Measurements from ENCODE around the gene NECAB3. TPM values are rescaled to one million over a fixed set of nuclear protein-coding genes. Genes with fewer than 3 reads are reported as not detected.

The NECAB3 gene
- total and polyA plus RNA-seq, 2 donors (not counting 3 experiments of a cell fraction or from before 2014, with no cell fraction given) = 18.1 to 22.4 TPM

DNA sequence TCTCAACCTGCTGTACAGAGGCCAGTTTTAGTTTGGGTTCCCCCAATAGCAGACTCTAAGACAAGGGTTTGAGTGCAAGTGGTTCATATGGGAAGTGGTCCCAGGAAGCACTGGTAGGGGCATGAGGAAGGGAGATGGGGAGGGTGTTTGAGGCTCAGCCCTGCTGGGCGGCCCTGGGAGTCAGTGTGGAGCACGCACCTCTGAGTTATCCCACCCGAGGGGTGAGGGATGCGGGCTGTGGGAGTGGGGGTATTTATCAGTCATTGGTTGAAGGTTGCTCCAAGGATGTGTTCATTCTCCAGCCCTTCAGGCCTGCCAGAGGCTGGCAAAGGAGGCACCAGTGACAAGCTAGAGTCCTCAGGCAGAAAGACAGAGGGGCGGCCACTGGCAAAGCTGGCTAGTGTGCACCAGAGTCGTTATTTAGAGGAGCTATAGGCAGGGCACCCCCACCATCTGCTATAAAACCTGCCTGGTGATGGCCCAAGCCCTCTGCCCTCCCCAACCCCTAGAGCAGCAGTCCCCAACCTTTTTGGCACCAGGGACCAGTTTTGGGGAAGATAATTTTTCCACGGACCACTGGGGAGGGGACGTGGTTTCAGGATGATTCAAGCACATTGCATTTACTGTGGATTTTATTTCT is 29.4 kb upstream of the NECAB3 start:
- Histone ChIP-seq H3K9me1 (replicated peaks; ENCODE audit: control insufficient read depth, extremely low read depth, insufficient read depth, low read length) (no peaks in the 10 kb centered on the region), H3K9me3 (replicated peaks; ENCODE audit: control insufficient read depth, insufficient read depth, low read length) (no peaks in the 10 kb centered on the region), H3K4me1 (ENCODE audit: control insufficient read depth, extremely low read depth, insufficient read depth, low read length) (no peaks in the 10 kb centered on the region), H3K27me3 (ENCODE audit: control insufficient read depth in 2 of 2, insufficient read depth in 2 of 2, low read length in 2 of 2) (no peaks in the 10 kb centered on the region), H3K79me2 (ENCODE audit: control insufficient read depth, insufficient read depth, low read length) (no peaks in the 10 kb centered on the region), H3K36me3 (ENCODE audit: control insufficient read depth in 2 of 2, extremely low read depth in 1 of 2, insufficient read depth in 2 of 2, low read length in 2 of 2) (no peaks in the 10 kb centered on the region), H2AFZ (ENCODE audit: low read depth, low read length) (no peak overlapping the region), H3K9ac (replicated peaks; ENCODE audit: extremely low read depth, insufficient read depth, low read length) (no peak overlapping the region), H3K4me3 (replicated peaks in 1 of 3; ENCODE audit: insufficient read depth in 1 of 3, low read depth in 1 of 3, low read length in 3 of 3) (no peak overlapping the region), H3K4me2 (ENCODE audit: insufficient read depth, low read length) (no peak overlapping the region), H3K27ac (ENCODE audit: insufficient read depth, low read depth, low read length) (no peak overlapping the region), H4K20me1 (replicated peaks; ENCODE audit: control insufficient read depth, extremely low read depth, insufficient read depth, low read length) (no peaks in the 10 kb centered on the region)
- ChIA-PET CTCF (interaction anchor here (1.0 kb wide), 1 partner anchor 9 kb away, joined by 3 read pairs; no protein-coding TSS in a partner anchor), POLR2A (no interaction called here)
- DNase-seq (ENCODE audit: low read depth, low spot score) (no peak), FAIRE-seq (no peak)
- TF ChIP-seq POLR2AphosphoS5 (IDR thresholded peaks at IDR 0.05; ENCODE audit: insufficient read depth, low read depth, low read length) (no peak), EZH2 (IDR thresholded peaks at IDR 0.05; ENCODE audit: borderline replicate concordance, low read depth, low read length, severe bottlenecking) (no peak), MYC (IDR thresholded peaks at IDR 0.05; ENCODE audit: low read depth, low read length) (no peak), FOS (IDR thresholded peaks at IDR 0.05; ENCODE audit: borderline replicate concordance, insufficient read depth, low read length) (no peak), JUN (IDR thresholded peaks at IDR 0.05; ENCODE audit: borderline replicate concordance, insufficient read depth, insufficient read length, low read depth) (no peak)
- TF ChIP-seq, protein P1, sequence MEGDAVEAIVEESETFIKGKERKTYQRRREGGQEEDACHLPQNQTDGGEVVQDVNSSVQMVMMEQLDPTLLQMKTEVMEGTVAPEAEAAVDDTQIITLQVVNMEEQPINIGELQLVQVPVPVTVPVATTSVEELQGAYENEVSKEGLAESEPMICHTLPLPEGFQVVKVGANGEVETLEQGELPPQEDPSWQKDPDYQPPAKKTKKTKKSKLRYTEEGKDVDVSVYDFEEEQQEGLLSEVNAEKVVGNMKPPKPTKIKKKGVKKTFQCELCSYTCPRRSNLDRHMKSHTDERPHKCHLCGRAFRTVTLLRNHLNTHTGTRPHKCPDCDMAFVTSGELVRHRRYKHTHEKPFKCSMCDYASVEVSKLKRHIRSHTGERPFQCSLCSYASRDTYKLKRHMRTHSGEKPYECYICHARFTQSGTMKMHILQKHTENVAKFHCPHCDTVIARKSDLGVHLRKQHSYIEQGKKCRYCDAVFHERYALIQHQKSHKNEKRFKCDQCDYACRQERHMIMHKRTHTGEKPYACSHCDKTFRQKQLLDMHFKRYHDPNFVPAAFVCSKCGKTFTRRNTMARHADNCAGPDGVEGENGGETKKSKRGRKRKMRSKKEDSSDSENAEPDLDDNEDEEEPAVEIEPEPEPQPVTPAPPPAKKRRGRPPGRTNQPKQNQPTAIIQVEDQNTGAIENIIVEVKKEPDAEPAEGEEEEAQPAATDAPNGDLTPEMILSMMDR (IDR thresholded peaks at IDR 0.05; ENCODE audit: extremely low read depth in 1 of 2, insufficient read depth in 1 of 2, low read depth in 1 of 2, low read length in 2 of 2) = no peak
- TF ChIP-seq, protein P2, sequence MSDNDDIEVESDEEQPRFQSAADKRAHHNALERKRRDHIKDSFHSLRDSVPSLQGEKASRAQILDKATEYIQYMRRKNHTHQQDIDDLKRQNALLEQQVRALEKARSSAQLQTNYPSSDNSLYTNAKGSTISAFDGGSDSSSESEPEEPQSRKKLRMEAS (IDR thresholded peaks at IDR 0.05; ENCODE audit: insufficient read depth, insufficient read length) = no peak
- dilution Hi-C loops (cut with MboI; ENCODE audit: extremely low pct_ligation_motif_present, low sequenced_read_pairs) (no loop called here), intact Hi-C loops (cut with micrococcal nuclease) (no loop called here)
- BruUV-seq (replicated peaks) = no TSS peak

All from endothelial cell of umbilical vein (primary cell).